Lung (tissue), 12 donors: ENCODE data around the gene COG2. TPM values are rescaled to one million over a fixed set of nuclear protein-coding genes. Genes with fewer than 3 reads are reported as not detected.

Experiments
- ATAC-seq: fragments of 200-7000 bp; cut with Tn5 transposase; one replicate; pipeline ENCODE4 v1.9.1; 2020; ENCODE audit warnings: moderate number of reproducible peaks; ENCODE audit not compliant: insufficient read depth, low FRiP score
- DNase-seq, 3 donors: peaks; one replicate each; pipeline ENCODE4 v3.0.0-alpha.2; 2013 to 2017
- H3K27ac ChIP-seq, 2 donors: one replicate each; pipeline ENCODE4 v1.5.1; 2013; ENCODE audit warnings: mild to moderate bottlenecking in 2 of 2, moderate library complexity in 2 of 2, control low read depth in 1 of 2, inconsistent platforms in 1 of 2, low read depth in 1 of 2, low read length in 1 of 2
- H3K27me3 ChIP-seq, 3 donors: one replicate each; pipeline ENCODE4 v1.5.1; 2013; ENCODE audit warnings: low read length in 2 of 3; ENCODE audit not compliant: control insufficient read depth in 3 of 3, insufficient read depth in 3 of 3
- H3K36me3 ChIP-seq, 4 donors: one replicate each; pipeline ENCODE4 v1.5.1; 2013; ENCODE audit warnings: low read length in 4 of 4, mild to moderate bottlenecking in 1 of 4, moderate library complexity in 1 of 4; ENCODE audit not compliant: control insufficient read depth in 4 of 4, insufficient read depth in 4 of 4
- H3K4me1 ChIP-seq, 5 donors: one replicate each; pipeline ENCODE4 v1.5.1; 2013; ENCODE audit warnings: low read length in 5 of 5, mild to moderate bottlenecking in 2 of 5, moderate library complexity in 1 of 5; ENCODE audit not compliant: control insufficient read depth in 5 of 5, insufficient read depth in 5 of 5
- H3K4me3 ChIP-seq: one replicate; pipeline ENCODE4 v1.5.1; 2013; ENCODE audit warnings: mild to moderate bottlenecking, control low read depth, moderate library complexity
- H3K9ac ChIP-seq, 2 donors: one replicate each; pipeline ENCODE4 v1.5.1; 2013; ENCODE audit warnings: low read length in 2 of 2, control low read depth in 1 of 2; ENCODE audit not compliant: insufficient read depth in 1 of 2
- H3K9me3 ChIP-seq, 4 donors: one replicate each; pipeline ENCODE4 v1.5.1; 2013; ENCODE audit warnings: low read length in 3 of 4, mild to moderate bottlenecking in 1 of 4, moderate library complexity in 1 of 4; ENCODE audit not compliant: control insufficient read depth in 4 of 4, insufficient read depth in 3 of 4
- WGBS, 2 donors: extraction: QIAGEN DNeasy Blood & Tissue Kit; methylation state at CpG; one replicate each; pipeline ENCODE4 v1.1.7; 2013; 5-methylcytosine and 5-hydroxymethylcytosine counted together
- polyA plus RNA-seq, 2 donors: library from polyadenylated mRNA; stranded (reverse); fragments of 200-250 nt; gene quantifications; one replicate each; pipeline ENCODE4 v1.2.1, GENCODE V29; 2013
- total RNA-seq, 2 donors: library from RNA; depleted of rRNA in 1 of 2; stranded (reverse); fragments of >200 nt in 1 of 2; gene quantifications; one replicate each; pipeline ENCODE4 v1.2.1, GENCODE V29; 2014 to 2021
- TF ChIP-seq, protein P1 (sequence below): IDR thresholded peaks from 2 replicates; pipeline ENCODE4 v1.5.1; 2012; ENCODE audit warnings: mild to moderate bottlenecking; ENCODE audit errors: control extremely low read depth, extremely low read depth
- donor health status: control.
- donor health status: control.
- donor health status: Bipolar disorder and iron deficiency.
- donor health status: healthy.
- donor health status: DM: yes; HTN: yes; CAD: no.

The COG2 gene
- total and polyA plus RNA-seq, 4 donors: 8.6 to 41.0 (median 17.5) TPM

GRCh38 chr1:230621324-230622030 is 20.8 kb upstream of the COG2 start:
- TF ChIP-seq, protein P1, sequence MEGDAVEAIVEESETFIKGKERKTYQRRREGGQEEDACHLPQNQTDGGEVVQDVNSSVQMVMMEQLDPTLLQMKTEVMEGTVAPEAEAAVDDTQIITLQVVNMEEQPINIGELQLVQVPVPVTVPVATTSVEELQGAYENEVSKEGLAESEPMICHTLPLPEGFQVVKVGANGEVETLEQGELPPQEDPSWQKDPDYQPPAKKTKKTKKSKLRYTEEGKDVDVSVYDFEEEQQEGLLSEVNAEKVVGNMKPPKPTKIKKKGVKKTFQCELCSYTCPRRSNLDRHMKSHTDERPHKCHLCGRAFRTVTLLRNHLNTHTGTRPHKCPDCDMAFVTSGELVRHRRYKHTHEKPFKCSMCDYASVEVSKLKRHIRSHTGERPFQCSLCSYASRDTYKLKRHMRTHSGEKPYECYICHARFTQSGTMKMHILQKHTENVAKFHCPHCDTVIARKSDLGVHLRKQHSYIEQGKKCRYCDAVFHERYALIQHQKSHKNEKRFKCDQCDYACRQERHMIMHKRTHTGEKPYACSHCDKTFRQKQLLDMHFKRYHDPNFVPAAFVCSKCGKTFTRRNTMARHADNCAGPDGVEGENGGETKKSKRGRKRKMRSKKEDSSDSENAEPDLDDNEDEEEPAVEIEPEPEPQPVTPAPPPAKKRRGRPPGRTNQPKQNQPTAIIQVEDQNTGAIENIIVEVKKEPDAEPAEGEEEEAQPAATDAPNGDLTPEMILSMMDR: no peak
- Histone ChIP-seq H3K27me3 (no peaks in the 10 kb centered on the region), H3K36me3 (no peaks in the 10 kb centered on the region), H3K9ac (no peak overlapping the region), H3K27ac (no peak overlapping the region), H3K4me1 (peaks cover 0 to 4% (median 0%) of the 10 kb centered on the region in 5 donors), H3K9me3 (no peaks in the 10 kb centered on the region), H3K4me3 (no peak overlapping the region)
- 56 to 66% methylated on average over 7 of the region's 7 CpGs for WGBS, 2 donors
- DNase-seq: peak; percentile 37 to 43 (median 40)
- ATAC-seq: no peak

GRCh38 chr1:230622151-230622550 is 20.1 kb upstream of the COG2 start:
- ATAC-seq: no peak

DNA sequence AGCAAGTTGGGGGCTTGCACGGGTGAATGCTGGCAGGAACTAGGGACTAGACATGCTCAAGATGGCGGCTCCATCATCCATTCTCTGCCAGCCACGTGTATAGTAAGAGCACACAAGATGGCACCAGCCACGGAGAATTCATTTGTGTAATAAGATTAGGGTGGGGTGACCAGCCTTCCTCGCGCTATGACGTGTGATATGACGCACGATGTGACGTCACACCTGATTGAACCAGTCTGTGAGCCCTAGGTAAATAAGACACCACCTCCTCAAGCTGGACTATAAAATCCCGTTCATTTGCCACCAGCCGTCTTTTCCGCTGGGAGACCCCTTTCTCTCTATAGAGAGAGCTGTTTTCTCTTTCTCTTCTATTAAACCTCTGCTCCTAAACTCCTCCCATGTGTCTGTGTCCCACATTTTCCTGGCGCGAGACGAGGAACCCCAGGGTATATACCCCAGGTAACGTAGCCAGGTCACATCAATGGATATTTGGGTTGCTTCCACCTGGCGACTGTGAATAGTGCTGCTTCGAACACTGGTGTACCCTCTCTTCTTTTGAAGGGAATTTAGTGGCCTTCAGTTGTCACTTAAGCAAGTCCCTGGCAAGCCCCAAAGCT is 18.1 kb upstream of the COG2 start:
- Histone ChIP-seq H3K36me3 (no peaks in the 10 kb centered on the region), H3K9me3 (no peaks in the 10 kb centered on the region), H3K27me3 (no peaks in the 10 kb centered on the region), H3K27ac (no peak overlapping the region), H3K9ac (no peak overlapping the region), H3K4me1 (peaks cover 0 to 4% (median 0%) of the 10 kb centered on the region in 5 donors), H3K4me3 (no peak overlapping the region)
- ATAC-seq (no peak), DNase-seq (no peak)
- TF ChIP-seq, protein P1: no peak
- WGBS, 2 donors: 93 to 96% methylated on average over 19 of the region's 19 CpGs

More at GRCh38 chr1:230622151-230622550, 20.1 kb upstream of the COG2 start:
- H3K27ac ChIP-seq: no peak overlapping the region
- H3K27me3 ChIP-seq: no peaks in the 10 kb centered on the region
- DNase-seq: no peak
- H3K36me3 ChIP-seq: no peaks in the 10 kb centered on the region
- peaks cover 0 to 4% (median 0%) of the 10 kb centered on the region in 5 donors for H3K4me1 ChIP-seq
- H3K9ac ChIP-seq: no peak overlapping the region
- WGBS, 2 donors: 66 to 72% methylated on average over 4 of the region's 4 CpGs
- no peak overlapping the region for H3K4me3 ChIP-seq
- H3K9me3 ChIP-seq: no peaks in the 10 kb centered on the region
- TF ChIP-seq, protein P1: no peak
